Measurements from ENCODE around the gene PLEKHA7.
"Not testable (repeated sequence)": the region's sequence is repeated elsewhere in the genome, so short reads cannot be mapped to it uniquely, and the experiment has no call there.

The PLEKHA7 gene

DNA sequence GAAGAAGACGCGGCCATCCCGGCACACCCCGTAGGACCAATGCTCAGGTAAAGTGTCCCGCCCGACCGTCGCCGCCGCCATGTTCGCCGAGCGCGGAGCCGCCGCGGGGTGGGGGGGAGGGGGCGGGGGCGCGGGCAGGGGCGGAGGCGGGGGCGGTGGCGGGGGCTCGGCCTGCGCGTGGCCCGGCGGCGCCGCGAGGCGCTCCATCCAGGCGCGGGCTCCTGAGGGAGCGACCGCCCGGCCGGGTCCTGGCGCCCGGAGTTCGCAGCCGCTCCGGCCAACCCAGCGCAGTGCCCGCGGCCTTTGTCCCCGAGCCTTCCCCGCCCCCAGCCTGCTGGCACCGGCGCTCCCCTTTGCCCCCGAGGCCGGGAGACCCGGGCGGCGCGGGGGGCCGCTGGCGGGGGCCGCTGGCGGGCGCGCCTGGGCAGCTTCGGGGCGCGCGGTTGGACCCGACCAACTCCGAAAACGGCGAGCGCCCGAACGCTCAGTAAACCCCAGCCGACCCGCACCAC, at the start of gene PLEKHA7:
TSS of gene PLEKHA7 (minus strand) at position 94 of the 512 bp plus-strand sequence. CDS start at position 81, 13 bp downstream.
- Mint-ChIP-seq H3K36me3 (peaks cover 2% of the 10 kb centered on the region), H3K4me1 (peaks cover 5% of the 10 kb centered on the region), H3K27ac (peak within 1 kb of the TSS; percentile 67), H3K9me3 (no peaks in the 10 kb centered on the region), H3K27me3 (peaks cover 10% of the 10 kb centered on the region), H3K4me3 (peak within 1 kb of the TSS; percentile 94)
- no peak for DNase-seq (ENCODE audit: low spot score in 2 of 2)
- ATAC-seq (ENCODE audit: low read depth): peak; percentile 37

DNA sequence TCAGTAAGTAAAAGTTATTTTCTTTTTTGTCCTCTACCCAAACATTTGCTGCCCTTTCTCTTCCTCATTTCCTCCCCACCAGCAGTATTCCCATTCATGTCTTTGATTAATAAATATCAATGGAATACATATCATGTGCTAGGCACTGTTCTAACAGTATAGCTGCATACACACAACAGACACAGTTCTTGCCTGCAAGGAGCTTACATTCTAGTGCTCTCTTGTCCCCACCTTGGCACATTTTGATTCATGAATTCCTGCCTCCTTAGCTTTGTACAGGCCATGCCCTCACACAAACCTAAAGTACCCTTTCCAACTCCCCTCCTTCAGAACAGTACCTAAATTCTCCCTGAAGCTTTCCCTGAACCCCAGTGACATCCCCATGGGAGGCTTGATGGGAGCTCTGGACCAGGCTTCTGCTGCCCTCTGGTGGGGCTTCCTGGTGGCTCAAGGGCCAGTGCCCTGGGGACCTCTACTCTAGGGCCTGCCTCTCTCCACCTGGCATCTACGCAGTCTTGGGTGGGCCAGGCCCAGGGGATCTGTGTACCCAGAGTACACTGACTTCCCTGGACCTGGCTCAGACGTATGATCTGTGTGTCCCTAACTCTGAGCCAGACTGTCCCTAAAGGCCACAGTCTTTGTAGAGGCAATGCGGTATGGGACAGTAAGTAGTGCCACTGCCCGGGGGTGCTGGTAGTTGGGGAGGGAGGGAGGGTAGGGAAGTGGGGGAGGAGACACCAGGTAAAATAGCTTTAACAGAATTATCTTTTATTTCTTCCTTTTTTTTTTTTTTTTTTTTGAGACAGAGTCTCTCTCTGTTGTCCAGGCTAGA, 49.2 kb upstream of the PLEKHA7 start:
- no peaks in the 10 kb centered on the region for H3K4me1 Mint-ChIP-seq
- peak; percentile 22 to 32 for DNase-seq (ENCODE audit: low spot score in 2 of 2)
- peak; percentile 72 for ATAC-seq (ENCODE audit: low read depth)

GRCh38 chr11:17051146-17051545, 36.9 kb upstream of the PLEKHA7 start:
- H3K36me3 Mint-ChIP-seq; DNase-seq (ENCODE audit: low spot score in 2 of 2); H3K27ac Mint-ChIP-seq; H3K9me3 Mint-ChIP-seq; ATAC-seq (ENCODE audit: low read depth); H3K27me3 Mint-ChIP-seq; H3K4me1 Mint-ChIP-seq; H3K4me3 Mint-ChIP-seq: not testable (repeated sequence)

More for the DNA sequence above, 49.2 kb upstream of the PLEKHA7 start:
- Mint-ChIP-seq H3K9me3 (no peaks in the 10 kb centered on the region), H3K27me3 (no peaks in the 10 kb centered on the region), H3K4me3 (no peak overlapping the region), H3K36me3 (no peaks in the 10 kb centered on the region), H3K27ac (no peak overlapping the region)

GRCh38 chr11:17048491-17048890, 34.3 kb upstream of the PLEKHA7 start:
- H3K36me3 Mint-ChIP-seq; H3K4me1 Mint-ChIP-seq; H3K27me3 Mint-ChIP-seq; DNase-seq (ENCODE audit: low spot score in 2 of 2); ATAC-seq (ENCODE audit: low read depth); H3K9me3 Mint-ChIP-seq; H3K4me3 Mint-ChIP-seq; H3K27ac Mint-ChIP-seq: not testable (repeated sequence)

- no peaks in the 10 kb centered on the region for H3K9me3 Mint-ChIP-seq
- ATAC-seq (ENCODE audit: low read depth) (no peak), DNase-seq (ENCODE audit: low spot score in 2 of 2) (no peak)
- no peaks in the 10 kb centered on the region for H3K4me1 Mint-ChIP-seq
- no peak overlapping the region for H3K27ac Mint-ChIP-seq
- H3K27me3 Mint-ChIP-seq: no peaks in the 10 kb centered on the region
- H3K36me3 Mint-ChIP-seq: no peaks in the 10 kb centered on the region
- no peak overlapping the region for H3K4me3 Mint-ChIP-seq
These were observed 32.5 kb upstream of the PLEKHA7 start for GRCh38 chr11:17046690-17047089.

GRCh38 chr11:17036666-17037658, 22.7 kb upstream of the PLEKHA7 start:
- peaks cover 6% of the 10 kb centered on the region for H3K27me3 Mint-ChIP-seq

DNA sequence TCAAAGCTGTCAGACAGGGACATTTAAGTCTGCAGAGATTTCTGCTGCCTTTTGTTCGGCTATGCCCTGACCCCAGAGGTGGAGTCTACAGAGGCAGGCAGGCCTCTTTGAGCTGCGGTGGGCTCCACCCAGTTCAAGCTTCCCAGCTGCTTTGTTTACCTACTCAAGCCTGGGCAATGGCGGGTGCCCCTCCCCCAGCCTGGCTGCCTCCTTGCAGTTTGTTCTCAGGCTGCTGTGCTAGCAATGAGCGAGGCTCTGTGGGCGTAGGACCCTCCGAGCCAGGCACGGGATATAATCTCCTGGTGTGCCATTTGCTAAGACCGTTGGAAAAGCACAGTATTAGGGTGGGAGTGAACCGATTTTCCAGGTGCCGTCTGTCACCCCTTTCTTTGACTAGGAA, 19.8 kb upstream of the PLEKHA7 start:
- not testable (repeated sequence) for H3K4me3 Mint-ChIP-seq; ATAC-seq (ENCODE audit: low read depth); H3K4me1 Mint-ChIP-seq; H3K9me3 Mint-ChIP-seq; DNase-seq (ENCODE audit: low spot score in 2 of 2); H3K27ac Mint-ChIP-seq; H3K27me3 Mint-ChIP-seq
- H3K36me3 Mint-ChIP-seq: peaks cover 14% of the 10 kb centered on the region

More at GRCh38 chr11:17036666-17037658, 22.7 kb upstream of the PLEKHA7 start:
- Mint-ChIP-seq H3K36me3 (peaks cover 16% of the 10 kb centered on the region), H3K27ac (no peak overlapping the region), H3K4me3 (no peak overlapping the region), H3K4me1 (no peaks in the 10 kb centered on the region), H3K9me3 (peaks cover 2% of the 10 kb centered on the region)
- DNase-seq (ENCODE audit: low spot score in 2 of 2) (no peak), ATAC-seq (ENCODE audit: low read depth) (no peak)

DNA sequence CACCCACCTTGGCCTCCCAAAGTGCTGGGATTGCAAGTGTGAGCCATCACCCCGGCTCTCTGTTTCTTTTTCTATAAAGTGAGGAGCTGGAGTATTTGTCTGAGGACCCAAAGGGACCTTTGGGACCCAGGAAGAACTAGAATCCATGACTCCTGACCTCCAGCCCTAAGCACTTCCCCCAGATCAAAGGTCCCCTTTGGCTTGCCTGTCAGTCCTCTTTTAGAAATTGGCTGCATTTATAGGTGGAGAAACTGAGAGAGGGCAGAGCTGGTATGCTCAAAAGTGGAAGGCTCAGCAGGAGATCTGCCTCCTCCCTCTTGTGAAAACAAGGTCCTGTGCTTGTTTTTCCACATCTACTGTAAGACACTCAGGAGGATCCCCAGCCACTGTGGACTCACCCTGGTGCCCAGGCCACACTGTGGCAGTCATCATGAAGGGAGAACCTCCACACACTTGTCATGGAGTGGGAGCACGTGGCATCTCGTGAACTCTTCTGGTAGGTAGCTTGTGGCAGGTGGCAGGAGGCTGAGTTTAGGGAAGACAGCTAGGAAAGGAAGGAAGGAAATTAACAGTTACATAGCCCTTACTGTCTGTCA, 12.4 kb upstream of the PLEKHA7 start:
- H3K36me3 Mint-ChIP-seq: peaks cover 6% of the 10 kb centered on the region
- H3K4me3 Mint-ChIP-seq: no peak overlapping the region
- no peaks in the 10 kb centered on the region for H3K27me3 Mint-ChIP-seq
- ATAC-seq (ENCODE audit: low read depth) (no peak), DNase-seq (ENCODE audit: low spot score in 2 of 2) (no peak)
- no peaks in the 10 kb centered on the region for H3K9me3 Mint-ChIP-seq
- H3K27ac Mint-ChIP-seq: no peak overlapping the region
- H3K4me1 Mint-ChIP-seq: peaks cover 2% of the 10 kb centered on the region

DNA sequence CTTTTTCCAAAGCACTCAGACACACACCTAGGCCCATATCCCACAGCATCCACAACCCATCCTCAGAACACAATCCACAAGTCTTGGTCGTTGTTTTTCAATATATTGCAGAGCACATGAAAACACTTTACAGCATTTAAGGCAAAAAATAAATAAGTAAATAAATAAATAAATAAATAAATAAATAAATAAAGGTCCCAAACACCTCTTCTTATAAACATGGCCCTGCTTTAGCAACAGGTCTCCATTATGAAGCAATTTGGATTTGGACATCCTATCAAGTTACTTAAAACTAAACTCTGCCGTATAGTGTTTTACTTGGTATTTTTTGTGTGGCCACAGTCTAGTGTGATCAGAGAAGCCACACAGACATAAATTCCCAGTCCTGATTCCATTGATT, 10.7 kb upstream of the PLEKHA7 start:
- no peak for ATAC-seq (ENCODE audit: low read depth)
- Mint-ChIP-seq H3K27me3 (no peaks in the 10 kb centered on the region), H3K36me3 (peaks cover 6% of the 10 kb centered on the region), H3K27ac (no peak overlapping the region), H3K9me3 (no peaks in the 10 kb centered on the region), H3K4me3 (no peak overlapping the region), H3K4me1 (peaks cover 2% of the 10 kb centered on the region)
- no peak for DNase-seq (ENCODE audit: low spot score in 2 of 2)

GRCh38 chr11:17021511-17021910, 7.3 kb upstream of the PLEKHA7 start:
- Mint-ChIP-seq H3K9me3 (no peaks in the 10 kb centered on the region), H3K27ac (no peak overlapping the region)

DNA sequence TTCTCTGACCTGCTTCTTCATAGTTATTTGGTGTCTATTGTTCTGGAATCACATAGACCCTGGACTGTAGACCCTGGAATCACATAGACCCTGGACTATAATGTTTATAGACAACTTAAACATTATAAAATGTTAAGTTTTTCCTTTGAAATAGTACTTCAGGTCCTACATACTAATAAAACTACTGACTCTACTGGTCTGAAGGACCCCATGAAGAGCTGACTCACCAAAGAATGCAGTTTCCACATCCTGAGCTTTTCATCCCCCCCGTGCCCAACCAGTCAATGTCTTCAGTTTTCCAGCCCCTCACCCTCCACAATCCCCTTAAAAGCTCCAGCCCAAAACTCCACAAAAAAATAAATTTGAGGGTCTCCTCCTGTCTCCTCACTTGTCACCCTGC, 6.6 kb upstream of the PLEKHA7 start:
- H3K9me3 Mint-ChIP-seq: no peaks in the 10 kb centered on the region
- H3K27ac Mint-ChIP-seq: no peak overlapping the region
- DNase-seq (ENCODE audit: low spot score in 2 of 2) (no peak), ATAC-seq (ENCODE audit: low read depth) (no peak)
- no peak overlapping the region for H3K4me3 Mint-ChIP-seq
- H3K27me3 Mint-ChIP-seq: peaks cover 3% of the 10 kb centered on the region
- no peaks in the 10 kb centered on the region for H3K4me1 Mint-ChIP-seq
- peaks cover 3% of the 10 kb centered on the region for H3K36me3 Mint-ChIP-seq

More at GRCh38 chr11:17021511-17021910, 7.3 kb upstream of the PLEKHA7 start:
- Mint-ChIP-seq H3K27me3 (no peaks in the 10 kb centered on the region), H3K36me3 (peaks cover 3% of the 10 kb centered on the region), H3K4me3 (no peak overlapping the region), H3K4me1 (no peaks in the 10 kb centered on the region)
- no peak for DNase-seq (ENCODE audit: low spot score in 2 of 2)
- ATAC-seq (ENCODE audit: low read depth): no peak

DNA sequence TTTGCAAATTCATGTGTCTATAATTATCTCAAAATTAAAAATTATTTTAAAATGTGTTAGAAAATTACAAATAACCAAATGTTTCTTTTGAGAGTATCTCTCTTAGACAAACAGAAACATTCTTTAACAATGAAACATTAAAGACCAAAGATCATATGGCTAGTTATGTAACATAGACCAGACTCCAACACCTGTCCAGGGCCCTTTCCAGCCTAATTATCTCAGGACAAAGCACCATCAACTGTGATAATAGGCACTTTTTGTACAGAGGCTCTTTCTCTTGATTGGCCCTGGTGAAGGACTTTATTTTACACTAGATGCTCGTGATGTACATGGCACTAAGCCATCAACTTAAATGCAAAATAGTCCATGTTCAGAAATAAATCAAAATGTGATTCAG, 5.0 kb upstream of the PLEKHA7 start:
- H3K4me1 Mint-ChIP-seq: peaks cover 5% of the 10 kb centered on the region
- ATAC-seq (ENCODE audit: low read depth): no peak
- no peak overlapping the region for H3K27ac Mint-ChIP-seq

GRCh38 chr11:17015627-17016126, 1.5 kb upstream of the PLEKHA7 start:
- Mint-ChIP-seq H3K9me3 (no peaks in the 10 kb centered on the region), H3K27ac (no peak overlapping the region), H3K36me3 (peaks cover 2% of the 10 kb centered on the region), H3K27me3 (peaks cover 10% of the 10 kb centered on the region), H3K4me3 (no peak overlapping the region), H3K4me1 (peaks cover 5% of the 10 kb centered on the region)
- DNase-seq (ENCODE audit: low spot score in 2 of 2) (no peak), ATAC-seq (ENCODE audit: low read depth) (no peak)

More for the DNA sequence above, 5.0 kb upstream of the PLEKHA7 start:
- Mint-ChIP-seq H3K9me3 (no peaks in the 10 kb centered on the region), H3K27me3 (peaks cover 10% of the 10 kb centered on the region), H3K4me3 (no peak overlapping the region), H3K36me3 (peaks cover 2% of the 10 kb centered on the region)
- no peak for DNase-seq (ENCODE audit: low spot score in 2 of 2)

Measured in memory B cell (primary cell).